Transverse colon (tissue), 4 donors: Measurements from ENCODE around the gene IQSEC3. TPM values are rescaled to one million over a fixed set of nuclear protein-coding genes. Genes with fewer than 3 reads are reported as not detected.
A peak's percentile ranks its signal among the peaks of the same experiment; 100 is the strongest.

ENCODE experiments used
- DNase-seq: peaks from one replicate; pipeline ENCODE4 v3.0.0-alpha.2; 2019
- H3K27ac ChIP-seq, 4 donors: fragments of 200-600 bp; sonication (generic); 2 replicates each; pipeline ENCODE4 v1.5.1; 2016 to 2018; ENCODE audit warnings: inconsistent platforms in 4 of 4
- H3K27me3 ChIP-seq: fragments of 200-600 bp; sonication (generic); 2 replicates; pipeline ENCODE4 v1.5.1; 2017; ENCODE audit warnings: inconsistent platforms
- H3K36me3 ChIP-seq, 4 donors: fragments of 200-600 bp; sonication (generic); 2 replicates each; pipeline ENCODE4 v1.5.1; 2017 to 2019; ENCODE audit warnings: inconsistent platforms in 4 of 4
- H3K4me1 ChIP-seq, 4 donors: fragments of 200-600 bp; sonication (generic); 2 replicates each; pipeline ENCODE4 v1.5.1; 2017 to 2020; ENCODE audit warnings: inconsistent platforms in 4 of 4
- H3K4me3 ChIP-seq, 4 donors: fragments of 200-600 bp; sonication (generic); 1 replicate in 1 of 4; 2 replicates in 3 of 4; pipeline versions ENCODE4 v1.5.1 to v1.6.1; 2017 to 2019; ENCODE audit warnings: inconsistent platforms in 4 of 4
- H3K9me3 ChIP-seq, 2 donors: fragments of 200-600 bp; sonication (generic); 2 replicates each; pipeline ENCODE4 v1.5.1; 2017 to 2019; ENCODE audit warnings: inconsistent platforms in 2 of 2
- CTCF ChIP-seq, 5 experiments: fragments of 200-600 bp in 3 of 5; fragments of 450-650 bp in 2 of 5; sonication (generic) in 3 of 5; IDR thresholded peaks; 1 replicate in 2 of 5; 2 replicates in 3 of 5; pipeline ENCODE4 v1.5.1; 2016 to 2017; ENCODE audit warnings: antibody characterized with exemption in 5 of 5, inconsistent platforms in 3 of 5, mild to moderate bottlenecking in 2 of 5, moderate library complexity in 1 of 5
- EP300 ChIP-seq: sonication (generic); formaldehyde crosslinking; IDR thresholded peaks from one replicate; pipeline ENCODE4 v1.6.1; 2017; ENCODE audit warnings: antibody characterized with exemption, low read depth
- POLR2A ChIP-seq: fragments of 450-650 bp; IDR thresholded peaks from one replicate; pipeline ENCODE4 v1.6.1; 2016; ENCODE audit warnings: antibody characterized with exemption, mild to moderate bottlenecking, moderate library complexity
- POLR2AphosphoS5 ChIP-seq, 3 donors: sonication (generic); formaldehyde crosslinking; IDR thresholded peaks; one replicate each; pipeline ENCODE4 v1.6.1; 2016; ENCODE audit warnings: antibody characterized with exemption in 3 of 3
- WGBS, 2 donors: methylation state at CpG; one replicate each; pipeline ENCODE4 v1.1.5; 2018; ENCODE audit warnings: low coverage in 1 of 2; 5-methylcytosine and 5-hydroxymethylcytosine counted together
- in situ Hi-C, 4 donors: fragments of 200-750 bp; cut with MboI; loops; one replicate each; pipeline versions ENCODE4 v1.15.0 to v1.15.1; 2017; ENCODE audit warnings: low sequenced_read_pairs in 3 of 4, low pct_ligation_motif_present in 1 of 4, low pct_unique_long_range_greater_than_20kb in 1 of 4
- intact Hi-C: fragments of 100-400 bp; cut with DNase I; formaldehyde crosslinking; loops from one replicate; pipeline ENCODE4 v1.15.1; 2023; ENCODE audit warnings: low total_unique reads
- total RNA-seq, 4 donors: library from RNA; depleted of rRNA; stranded (reverse); fragments of >200 nt; gene quantifications; one replicate each; pipeline ENCODE4 v1.1.0, GENCODE V29; 2016

Gene IQSEC3
- total RNA-seq, 4 donors from 2014 or later: 0.16 to 35.4 (median 0.27) TPM; not detected in 1

GRCh38 chr12:111699-112493, 45.3 kb downstream of the IQSEC3 start:
- in situ Hi-C loops (no loop called here), intact Hi-C loops (no loop called here)
- TF ChIP-seq CTCF (IDR thresholded peaks at IDR 0.05) (no peak), POLR2AphosphoS5 (IDR thresholded peaks at IDR 0.05) (no peak), POLR2A (no peak), EP300 (no peak)
- 0 to 60% methylated on average over 1 to 11 of the region's 11 CpGs for WGBS, 2 donors
- Histone ChIP-seq H3K36me3 (no peaks in the 10 kb centered on the region), H3K4me1 (peaks cover 0 to 9% (median 0%) of the 10 kb centered on the region in 4 donors), H3K27ac (no peak overlapping the region), H3K4me3 (no peak overlapping the region), H3K9me3 (no peaks in the 10 kb centered on the region), H3K27me3 (no peaks in the 10 kb centered on the region)
- peak; percentile 43 for DNase-seq

- no peak for DNase-seq
- TF ChIP-seq CTCF (IDR thresholded peaks at IDR 0.05) (no peak), EP300 (no peak), POLR2A (no peak), POLR2AphosphoS5 (IDR thresholded peaks at IDR 0.05) (no peak)
- Histone ChIP-seq H3K9me3 (no peaks in the 10 kb centered on the region), H3K36me3 (no peaks in the 10 kb centered on the region), H3K4me3 (no peak overlapping the region), H3K4me1 (peaks cover 0 to 4% (median 0%) of the 10 kb centered on the region in 4 donors), H3K27me3 (peaks cover 7% of the 10 kb centered on the region), H3K27ac (no peak overlapping the region)
- WGBS, 2 donors: 55 to 83% methylated on average over 2 to 4 of the region's 4 CpGs
- intact Hi-C loops (no loop called here), in situ Hi-C loops (no loop called here)
Observed at GRCh38 chr12:113347-113746, 46.8 kb downstream of the IQSEC3 start.

- intact Hi-C loops: no loop called here
- 75 to 88% methylated on average over 2 to 4 of the region's 4 CpGs for WGBS, 2 donors
- peaks cover 7% of the 10 kb centered on the region for H3K27me3 ChIP-seq
- H3K9me3 ChIP-seq: no peaks in the 10 kb centered on the region
- H3K4me3 ChIP-seq: no peak overlapping the region
- H3K4me1 ChIP-seq: no peaks in the 10 kb centered on the region
- no peak overlapping the region for H3K27ac ChIP-seq
- TF ChIP-seq CTCF (IDR thresholded peaks at IDR 0.05) (no peak), POLR2A (no peak), POLR2AphosphoS5 (IDR thresholded peaks at IDR 0.05) (no peak), EP300 (no peak)
- no peaks in the 10 kb centered on the region for H3K36me3 ChIP-seq
- DNase-seq: no peak
- in situ Hi-C loops: no loop called here
Observed at GRCh38 chr12:114626-115211, 48.2 kb downstream of the IQSEC3 start.

GRCh38 chr12:115518-115917, 49.0 kb downstream of the IQSEC3 start:
- no peak for DNase-seq
- in situ Hi-C loops (no loop called here), intact Hi-C loops (no loop called here)
- Histone ChIP-seq H3K36me3 (no peaks in the 10 kb centered on the region), H3K9me3 (no peaks in the 10 kb centered on the region), H3K27ac (no peak overlapping the region), H3K4me1 (no peaks in the 10 kb centered on the region), H3K4me3 (no peak overlapping the region), H3K27me3 (peaks cover 7% of the 10 kb centered on the region)
- TF ChIP-seq CTCF (IDR thresholded peaks at IDR 0.05) (no peak), EP300 (no peak), POLR2A (no peak), POLR2AphosphoS5 (IDR thresholded peaks at IDR 0.05) (no peak)
- WGBS, 2 donors: 74 to 92% methylated on average over 2 to 5 of the region's 5 CpGs
